Endometrial microvascular endothelial cells (primary cell): ENCODE results near the gene DLG2. TPM values are rescaled to one million over a fixed set of nuclear protein-coding genes. Genes with fewer than 3 reads are reported as not detected.

Experiments
- in situ Hi-C: cut with HindIII; loops from 2 replicates; pipeline ENCODE4 v1.10.0; 2017; ENCODE audit warnings: low sequenced_read_pairs, low pct_unique_long_range_greater_than_20kb; ENCODE audit errors: inconsistent ontology term
- total RNA-seq: library from RNA; depleted of rRNA; stranded (reverse); fragments of >200 nt; gene quantifications from one replicate; pipeline ENCODE4 v1.2.3, GENCODE V29; 2015; ENCODE audit errors: inconsistent ontology term

The DLG2 gene
- total RNA-seq, 1 donor from 2014 or later: not detected

DNA sequence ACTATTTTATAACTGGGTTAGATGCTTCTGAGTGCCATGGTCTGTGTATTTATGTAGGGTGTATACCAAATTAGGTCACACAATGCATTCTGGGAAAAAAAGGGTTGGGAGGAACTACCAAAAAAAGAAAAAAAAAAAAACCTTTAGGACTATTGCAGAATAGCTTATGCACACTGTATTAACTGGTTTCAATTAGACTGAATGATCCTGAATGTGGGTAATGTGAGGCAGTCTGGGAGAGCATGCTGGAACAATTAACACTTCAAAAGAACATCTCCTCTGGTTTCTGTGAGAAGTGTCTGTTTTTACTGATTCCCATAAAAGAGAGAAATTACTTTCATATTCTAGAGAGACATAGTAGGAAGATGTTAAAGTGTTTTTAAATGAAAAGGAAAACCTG lies 521.3 kb downstream of the DLG2 start:
- in situ Hi-C loops: no loop called here

DNA sequence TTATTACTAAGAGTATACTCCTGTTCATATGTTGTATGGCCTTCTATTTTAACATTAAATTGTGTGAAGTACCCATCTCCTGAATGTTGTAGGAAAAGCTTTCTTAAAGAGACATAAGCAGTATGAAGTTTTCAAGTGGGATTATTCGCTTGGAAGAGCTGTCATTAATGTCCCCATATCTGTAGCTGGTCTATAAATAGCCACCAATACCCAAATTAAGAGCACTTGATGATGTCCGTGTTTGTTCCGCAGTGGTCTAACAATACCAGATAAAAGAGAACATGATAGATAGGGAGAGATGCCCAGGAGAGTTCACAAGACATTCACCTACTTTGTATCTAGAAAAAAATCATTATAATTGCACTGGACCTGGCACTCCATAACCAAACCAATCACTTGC lies 527.6 kb downstream of the DLG2 start:
- in situ Hi-C loops: no loop called here

DNA sequence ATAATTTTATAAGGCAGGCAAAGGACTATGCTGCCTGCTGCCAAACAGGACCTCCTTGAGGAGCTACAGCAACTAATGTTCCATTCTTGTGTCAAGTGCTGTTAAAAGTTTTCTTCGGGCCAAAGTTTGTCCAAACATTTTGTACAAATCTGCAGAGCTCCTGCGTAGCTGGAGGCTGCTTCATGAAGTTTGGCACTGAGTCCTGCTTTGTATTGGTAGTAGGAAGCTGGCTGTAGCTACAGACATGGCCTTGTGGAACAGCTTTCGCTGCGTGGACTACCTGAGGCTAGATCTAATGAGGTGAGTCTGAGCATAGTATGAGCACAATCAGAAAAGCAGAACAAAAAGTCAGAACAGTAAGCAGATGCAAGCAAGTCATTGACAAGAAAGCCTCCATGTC lies 528.1 kb downstream of the DLG2 start:
- in situ Hi-C loops: no loop called here

DNA sequence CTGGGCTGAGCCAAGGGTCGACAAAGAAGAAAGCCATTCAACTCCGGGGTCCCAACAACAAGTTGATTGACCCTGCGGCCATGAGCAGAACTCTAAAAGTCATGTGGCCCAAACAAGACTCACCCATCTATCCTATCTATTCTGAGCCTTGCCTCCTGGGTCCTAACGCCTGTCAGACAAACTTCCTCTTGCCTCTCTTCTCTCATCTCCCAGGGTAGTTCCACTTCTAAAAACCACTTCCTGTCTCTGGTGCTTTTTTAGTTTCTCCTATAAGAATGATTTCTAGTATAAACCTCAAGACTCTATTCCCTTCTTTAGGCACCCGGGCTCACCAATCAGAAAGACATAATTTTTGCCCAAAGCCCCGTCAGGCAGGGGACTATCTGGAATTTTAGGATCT lies 530.2 kb downstream of the DLG2 start:
- in situ Hi-C loops: no loop called here

DNA sequence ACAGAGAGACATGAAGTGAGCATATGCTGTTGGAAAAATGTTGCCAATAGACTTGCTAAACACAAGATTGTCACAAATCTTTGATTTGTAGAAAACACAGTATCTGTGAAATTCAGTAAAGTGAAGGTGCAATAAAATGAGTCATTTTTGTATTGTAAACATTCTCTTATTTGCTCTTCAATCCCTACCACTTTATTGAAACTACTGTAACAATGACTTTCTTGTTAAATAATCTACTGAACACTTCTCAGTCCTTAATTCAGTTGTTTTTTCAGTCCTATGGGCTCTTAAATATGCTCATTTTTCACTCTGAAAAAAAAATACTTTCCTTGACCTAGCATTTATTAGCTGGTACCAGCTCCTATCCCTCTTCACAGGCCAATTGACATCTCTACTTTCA lies 531.9 kb downstream of the DLG2 start:
- in situ Hi-C loops: no loop called here

DNA sequence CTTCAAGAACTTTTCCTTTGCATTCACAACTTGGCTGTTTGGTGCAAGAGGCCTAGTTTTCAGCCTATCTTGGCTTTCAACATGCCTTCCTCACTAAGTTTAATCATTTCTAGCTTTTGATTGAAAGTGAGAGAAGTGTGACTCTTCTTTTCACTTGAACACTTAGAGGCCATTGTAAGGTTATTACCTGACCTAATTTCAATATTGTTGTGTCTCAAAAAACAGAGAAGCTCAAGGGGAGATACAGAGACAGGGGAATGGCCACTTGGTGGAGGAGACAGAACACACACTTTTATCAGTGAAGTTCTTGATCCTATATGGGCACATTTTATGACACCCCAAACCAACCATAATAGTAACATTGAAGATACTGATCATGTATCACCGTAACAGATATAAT lies 532.3 kb downstream of the DLG2 start:
- in situ Hi-C loops: no loop called here

DNA sequence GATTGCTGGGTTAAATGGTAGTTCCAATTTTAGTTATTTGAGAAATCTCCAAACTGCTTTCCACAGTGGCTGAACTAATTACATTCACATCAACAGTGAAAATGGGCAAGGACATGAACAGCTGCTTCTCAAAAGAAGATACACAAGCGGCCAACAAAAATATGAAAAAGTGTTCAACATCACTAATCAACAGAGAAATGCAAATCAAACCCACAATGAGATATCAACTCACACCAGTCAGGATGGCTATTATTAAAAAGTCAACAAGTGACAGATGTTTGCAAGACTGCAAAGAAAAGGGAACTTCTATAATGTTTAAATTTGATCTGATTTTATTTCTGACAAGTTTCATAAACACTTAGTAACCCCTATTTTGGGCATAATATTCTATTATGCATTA lies 537.5 kb downstream of the DLG2 start:
- in situ Hi-C loops: no loop called here

DNA sequence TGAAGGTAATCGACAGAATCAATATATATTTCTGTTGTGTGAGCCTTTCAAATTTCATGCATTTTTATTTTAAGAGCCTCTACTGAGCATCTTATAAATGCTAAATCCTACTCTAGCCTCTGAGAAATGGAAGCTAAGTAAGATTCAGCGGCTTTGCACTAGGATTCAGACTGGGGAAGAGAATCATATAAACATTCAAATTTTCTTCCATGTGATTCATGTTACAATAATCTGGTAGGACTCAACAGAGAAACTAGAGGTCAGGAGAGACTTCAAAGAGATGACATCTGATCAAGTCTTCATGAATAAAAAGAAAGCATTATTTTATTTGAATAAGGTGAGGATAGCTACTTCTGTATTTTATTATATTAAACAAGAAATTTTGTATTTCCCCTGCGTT lies 538.9 kb downstream of the DLG2 start:
- in situ Hi-C loops: no loop called here

DNA sequence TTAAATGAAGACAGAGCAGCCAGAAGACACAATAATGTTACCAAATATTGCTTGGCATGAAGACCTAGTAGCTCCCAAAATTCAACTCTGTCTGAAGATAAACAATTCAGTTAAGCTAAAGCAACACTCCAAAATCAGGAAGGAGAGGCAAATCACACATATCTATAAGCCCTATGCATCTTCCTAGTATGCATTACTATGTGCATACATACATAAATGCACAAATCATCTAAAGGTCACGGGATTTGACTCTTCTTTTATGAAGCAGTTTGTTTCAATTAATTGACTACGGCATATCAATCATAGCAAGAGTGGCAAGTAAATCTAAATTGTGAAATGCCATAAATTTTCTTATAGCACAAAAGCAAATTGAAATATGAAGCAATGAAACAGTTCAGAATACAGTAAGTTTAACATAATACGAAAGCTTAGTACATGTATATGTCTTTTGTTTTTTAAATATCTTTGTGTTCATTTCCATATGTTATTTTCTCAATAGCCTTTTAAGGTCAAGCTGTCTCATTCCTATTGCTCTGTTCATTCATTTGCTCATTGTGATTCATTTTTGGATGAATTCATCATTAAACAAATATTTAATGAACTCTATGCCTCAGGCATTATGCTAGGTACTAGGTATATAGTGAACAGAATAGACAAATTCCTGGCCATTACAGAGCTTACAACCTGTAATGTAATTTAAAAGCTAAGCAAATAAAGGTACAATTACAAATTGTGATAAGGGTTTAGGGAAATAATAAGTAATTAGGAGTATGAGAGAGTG lies 540.5 kb downstream of the DLG2 start:
- in situ Hi-C loops: no loop called here

DNA sequence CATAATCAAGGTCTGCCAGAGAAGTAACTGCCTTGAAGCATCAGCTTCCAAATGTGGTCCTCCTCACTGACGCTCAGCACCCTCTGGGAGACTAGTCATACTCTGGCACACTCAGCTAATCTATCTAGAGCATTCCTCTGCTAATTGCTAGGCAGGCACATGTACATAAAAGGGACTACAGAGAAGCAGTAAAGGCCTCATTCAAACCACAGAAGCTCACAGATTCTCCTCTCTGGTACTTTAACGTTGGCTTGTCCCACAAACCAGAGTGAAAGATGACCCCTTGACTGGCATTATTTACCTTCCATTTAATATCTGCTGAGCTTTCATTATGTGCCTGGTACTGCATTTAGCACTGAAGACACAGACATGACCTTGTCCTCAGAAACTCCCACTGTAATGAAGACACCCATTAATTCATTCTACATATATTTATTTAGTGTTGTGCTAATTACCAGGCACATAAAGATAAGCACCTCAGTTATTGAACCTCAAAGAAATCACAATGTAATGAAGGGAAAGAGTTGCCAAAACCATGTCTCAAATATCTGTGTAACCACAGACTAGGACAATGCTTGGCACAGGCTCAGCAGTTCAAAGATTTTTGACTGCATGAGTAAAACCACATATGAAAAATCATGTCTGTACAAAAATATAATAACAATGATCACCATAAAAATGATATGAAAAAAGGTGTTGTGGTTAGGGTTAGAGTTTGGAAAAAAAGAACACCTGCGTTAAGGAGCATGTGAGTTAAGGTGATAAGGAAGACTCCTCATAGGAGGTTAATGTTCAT lies 550.4 kb downstream of the DLG2 start:
- in situ Hi-C loops: no loop called here

DNA sequence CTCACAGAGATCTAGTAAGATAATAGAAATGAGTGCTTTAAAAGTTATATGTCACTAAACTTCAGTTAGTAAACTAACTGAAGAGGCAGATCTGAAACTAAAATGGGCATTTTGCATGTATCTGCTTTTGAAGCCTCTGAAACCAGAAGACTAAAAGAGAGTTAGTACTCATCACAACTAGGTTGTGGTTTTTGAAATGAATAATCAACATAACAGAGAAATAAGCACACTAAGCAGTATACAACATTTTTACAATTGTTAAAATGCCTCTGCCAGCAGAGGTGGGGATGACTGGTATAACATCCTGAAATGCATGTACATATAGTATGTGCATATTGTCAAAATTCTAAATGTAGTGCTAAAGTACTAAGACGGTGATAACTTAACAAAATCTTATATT lies 564.5 kb downstream of the DLG2 start:
- in situ Hi-C loops: no loop called here

DNA sequence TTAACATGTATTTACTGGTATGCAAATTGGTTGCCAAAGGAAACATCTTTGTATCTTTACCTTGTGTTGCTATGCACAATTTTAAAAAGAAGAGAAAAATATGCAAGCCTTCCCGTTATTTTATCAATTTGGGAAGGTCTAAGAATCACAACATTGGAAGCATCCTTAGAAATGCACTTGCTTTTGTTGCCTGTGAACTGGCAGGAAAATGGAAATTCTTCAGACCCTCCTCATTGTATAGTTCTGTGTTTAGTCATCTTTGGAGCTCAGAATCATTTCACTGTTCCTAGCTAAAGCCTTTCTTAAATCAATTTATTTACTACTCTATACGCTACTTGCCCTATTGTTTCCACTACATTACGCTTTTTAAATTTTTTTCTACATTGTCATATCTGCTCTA lies 574.5 kb downstream of the DLG2 start:
- in situ Hi-C loops: no loop called here

DNA sequence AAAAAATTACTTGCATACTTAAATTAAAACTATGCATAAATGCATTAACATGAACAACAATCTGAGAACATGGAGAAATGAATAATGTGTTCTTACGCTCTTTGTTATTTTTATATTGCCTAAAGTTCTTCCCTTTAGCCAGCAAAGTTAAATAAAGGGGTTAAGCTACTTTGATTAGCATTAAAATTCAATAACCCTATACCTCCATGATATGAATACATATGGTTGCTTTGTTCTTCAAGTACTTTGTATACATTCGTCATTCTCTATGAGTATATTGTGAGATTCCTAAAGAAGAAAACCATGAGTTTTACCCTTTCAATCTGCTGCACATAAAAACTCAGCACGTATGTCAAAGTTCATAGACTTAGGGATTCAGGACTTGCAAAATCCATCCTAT lies 578.3 kb downstream of the DLG2 start:
- in situ Hi-C loops: no loop called here

DNA sequence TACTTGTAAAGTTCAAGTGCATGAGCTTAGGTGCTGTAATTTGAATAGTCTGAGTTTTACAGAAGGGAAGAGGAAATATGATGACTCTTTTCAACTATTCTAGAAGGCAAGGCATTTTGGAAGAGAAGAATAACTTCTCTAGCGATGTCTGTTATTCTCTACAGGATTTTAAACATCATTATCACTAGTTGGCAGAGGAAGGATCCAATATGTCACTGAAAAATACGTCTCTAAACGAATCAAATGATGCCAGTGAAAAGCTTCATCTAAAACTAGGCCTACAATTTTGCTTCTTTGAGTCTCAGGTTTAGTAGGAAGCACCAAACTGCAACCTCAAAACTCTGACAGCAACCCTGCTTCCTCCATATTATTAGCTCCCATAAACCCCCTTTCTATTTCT lies 581.4 kb downstream of the DLG2 start:
- in situ Hi-C loops: no loop called here

DNA sequence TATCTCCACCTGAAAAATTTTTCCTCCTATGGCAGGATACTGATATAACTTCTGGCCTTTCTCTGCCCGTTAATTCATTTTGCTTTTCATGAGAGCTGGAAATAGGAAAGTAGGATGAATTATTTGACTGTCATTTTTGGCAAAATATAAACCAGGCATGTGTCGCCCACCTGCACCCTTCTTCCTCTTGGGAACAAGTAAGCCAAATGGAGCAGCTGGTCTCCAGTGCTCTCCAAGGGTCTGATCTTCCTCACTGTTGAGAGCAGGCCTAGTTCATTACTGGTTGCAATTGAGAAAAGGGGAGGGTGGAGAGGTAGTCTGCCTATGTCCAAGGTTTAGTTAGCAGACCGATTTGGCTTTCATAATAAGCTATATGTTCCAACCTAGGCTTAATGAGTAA lies 582.2 kb downstream of the DLG2 start:
- in situ Hi-C loops: no loop called here

DNA sequence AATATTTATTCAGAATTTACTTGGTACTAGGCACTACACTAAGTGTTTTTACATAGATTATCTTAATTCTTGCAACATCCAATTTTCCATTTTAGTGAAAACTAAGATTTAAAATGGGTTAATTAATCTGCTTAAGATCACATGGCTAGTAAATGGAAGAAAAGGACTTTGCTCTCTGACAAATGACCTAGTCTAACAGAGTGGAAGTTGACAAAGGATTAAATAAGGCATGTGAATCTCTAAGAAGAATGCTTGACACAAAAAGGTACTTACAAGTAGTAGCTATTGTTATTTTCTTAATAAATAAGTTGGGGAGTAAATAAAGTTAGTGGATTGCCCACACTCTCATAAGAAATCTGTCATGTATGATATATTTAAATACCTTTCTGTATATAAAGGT lies 584.8 kb downstream of the DLG2 start:
- in situ Hi-C loops: no loop called here

DNA sequence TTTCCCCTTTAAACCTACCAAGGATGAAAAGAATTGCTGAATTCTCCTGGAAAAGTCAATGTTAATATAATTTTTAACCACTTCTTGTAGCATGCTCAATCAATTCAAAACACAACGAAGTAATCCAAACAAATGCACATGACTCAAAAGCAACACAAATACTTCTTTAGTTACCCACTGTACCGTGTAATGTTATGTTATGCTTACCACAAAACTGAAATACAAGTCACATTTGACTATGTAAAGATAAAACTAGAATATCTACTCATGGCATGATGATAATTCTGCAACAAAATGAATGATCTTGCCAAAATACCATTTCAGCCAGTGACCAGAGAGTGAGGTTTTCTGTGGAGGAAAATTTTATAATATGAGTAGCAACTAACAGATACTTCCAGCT lies 587.0 kb downstream of the DLG2 start:
- in situ Hi-C loops: no loop called here

DNA sequence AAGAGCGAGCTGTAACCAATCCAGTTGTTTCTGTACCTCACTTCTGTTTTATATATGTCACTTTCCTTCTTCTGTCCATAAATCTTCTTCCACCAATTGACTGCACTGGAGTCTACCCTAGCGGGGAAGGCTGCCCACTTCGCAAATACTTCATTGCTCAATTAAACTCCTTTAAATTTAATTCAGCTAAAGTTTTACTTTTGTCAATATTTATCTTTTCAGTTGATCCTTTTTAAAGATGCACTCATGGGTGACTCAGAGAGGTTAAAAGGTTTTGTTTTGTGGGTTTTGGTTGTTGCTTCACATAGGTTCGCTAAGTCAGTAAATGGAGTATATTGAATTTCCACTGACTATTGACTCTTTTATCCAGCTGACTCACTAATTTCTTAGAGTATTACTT lies 597.2 kb downstream of the DLG2 start:
- in situ Hi-C loops: no loop called here

DNA sequence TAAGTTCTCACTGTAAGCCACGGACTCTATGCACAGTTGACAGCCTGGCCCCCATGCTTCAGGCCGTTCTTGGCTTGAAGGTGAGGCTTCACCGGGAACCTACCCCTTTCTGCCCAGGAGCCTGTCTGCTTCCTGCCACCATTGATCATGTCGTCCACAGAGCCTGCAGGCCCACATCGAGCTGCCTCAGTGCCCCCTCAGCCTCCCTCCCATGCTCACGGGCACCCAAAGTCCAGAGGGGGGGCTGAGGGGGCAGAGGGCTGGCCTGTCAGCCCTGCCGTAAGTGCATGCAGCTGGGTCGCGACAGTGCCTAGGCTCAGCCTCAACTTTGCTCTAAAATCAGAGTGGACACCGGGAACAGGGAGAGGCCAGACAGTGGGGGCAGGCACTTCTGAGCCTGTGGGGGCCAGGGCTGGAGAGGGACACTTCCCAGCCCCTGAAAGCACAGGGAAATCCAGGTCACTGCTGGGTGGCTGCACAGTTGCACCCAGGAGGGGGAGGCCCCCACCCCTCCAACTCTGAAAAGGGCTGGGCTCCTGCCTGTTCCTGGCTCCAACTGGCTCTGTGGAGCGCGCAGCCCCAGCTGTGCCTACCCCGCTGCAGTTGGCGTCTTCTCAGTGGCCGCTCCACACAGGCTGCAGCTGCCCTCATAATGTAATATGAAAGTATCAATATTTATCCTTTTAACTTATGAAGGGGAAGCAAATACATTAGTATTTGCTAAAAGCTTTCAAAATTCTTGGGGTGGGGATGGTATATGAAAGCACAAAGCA lies 598.6 kb downstream of the DLG2 start:
- in situ Hi-C loops: no loop called here

DNA sequence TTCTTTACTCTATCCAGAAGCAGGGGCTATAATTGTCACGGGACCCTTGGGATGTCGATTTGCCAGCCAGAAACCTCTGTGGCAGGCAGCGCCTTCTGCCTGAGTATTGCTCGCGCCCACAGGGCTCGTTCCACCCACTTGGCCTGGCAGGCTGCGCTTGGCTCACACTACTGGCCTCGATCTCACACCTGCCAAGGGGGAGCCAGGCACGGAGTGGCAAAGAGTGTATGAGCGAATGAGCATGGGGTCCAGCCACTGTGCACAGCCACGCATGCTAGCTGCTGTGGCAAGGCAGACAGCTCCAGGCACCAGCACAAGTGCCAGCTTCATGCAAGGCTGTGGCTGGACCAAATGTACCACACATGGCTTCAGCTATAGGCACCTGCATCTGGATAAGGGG lies 599.8 kb downstream of the DLG2 start:
- in situ Hi-C loops: no loop called here
